ENCODE measurements around the gene EIF4G3.

GRCh38 chr1:21117597-21118001 lies 59.1 kb downstream of the EIF4G3 start:
- no peak for TF ChIP-seq CTCF (IDR thresholded peaks at IDR 0.05)
- no peak for TF ChIP-seq POLR2A (IDR thresholded peaks at IDR 0.05)

All from lower leg skin (tissue), 3 donors.